HUES48 (cell line): ENCODE measurements around the gene NCKAP5.

ENCODE experiments used
- H3K27ac ChIP-seq: one replicate; pipeline ENCODE4 v1.7.0; 2013; ENCODE audit warnings: low read depth, low read length, inconsistent platforms
- H3K27me3 ChIP-seq: 2 replicates; pipeline ENCODE4 v1.6.1; 2013; ENCODE audit warnings: mild to moderate bottlenecking, low read length; ENCODE audit not compliant: control insufficient read depth, insufficient read depth
- H3K36me3 ChIP-seq: 2 replicates; pipeline ENCODE4 v1.6.1; 2013; ENCODE audit warnings: low read length; ENCODE audit not compliant: control insufficient read depth, insufficient read depth
- H3K4me1 ChIP-seq: 2 replicates; pipeline ENCODE4 v1.6.1; 2013; ENCODE audit warnings: mild to moderate bottlenecking, low read length; ENCODE audit not compliant: control insufficient read depth, insufficient read depth
- H3K4me3 ChIP-seq: 2 replicates; pipeline ENCODE4 v1.5.1; 2013; ENCODE audit warnings: mild to moderate bottlenecking, low read depth, low read length
- H3K9ac ChIP-seq: 2 replicates; pipeline ENCODE4 v1.6.1; 2013; ENCODE audit warnings: mild to moderate bottlenecking, low read depth, low read length, moderate library complexity
- H3K9me3 ChIP-seq: 2 replicates; pipeline ENCODE4 v1.6.1; 2013; ENCODE audit warnings: low read length; ENCODE audit not compliant: control insufficient read depth, insufficient read depth

The NCKAP5 gene

GRCh38 chr2:133456971-133457370, 111.3 kb downstream of the NCKAP5 start:
- Histone ChIP-seq H3K27me3 (no peaks in the 10 kb centered on the region), H3K27ac (no peak overlapping the region), H3K4me3 (no peak overlapping the region), H3K9ac (no peak overlapping the region), H3K36me3 (no peaks in the 10 kb centered on the region), H3K9me3 (no peaks in the 10 kb centered on the region), H3K4me1 (no peaks in the 10 kb centered on the region)

GRCh38 chr2:133456156-133456555, 112.1 kb downstream of the NCKAP5 start:
- Histone ChIP-seq H3K27ac (no peak overlapping the region), H3K9ac (no peak overlapping the region), H3K27me3 (no peaks in the 10 kb centered on the region), H3K4me1 (no peaks in the 10 kb centered on the region), H3K4me3 (no peak overlapping the region), H3K36me3 (no peaks in the 10 kb centered on the region), H3K9me3 (no peaks in the 10 kb centered on the region)

- no peaks in the 10 kb centered on the region for H3K4me1 ChIP-seq
- H3K27me3 ChIP-seq: no peaks in the 10 kb centered on the region
- no peaks in the 10 kb centered on the region for H3K9me3 ChIP-seq
- H3K36me3 ChIP-seq: no peaks in the 10 kb centered on the region
- H3K27ac ChIP-seq: no peak overlapping the region
- H3K4me3 ChIP-seq: no peak overlapping the region
- no peak overlapping the region for H3K9ac ChIP-seq
These were observed 115.2 kb downstream of the NCKAP5 start for GRCh38 chr2:133453032-133453431.

GRCh38 chr2:133452583-133452982, 115.7 kb downstream of the NCKAP5 start:
- H3K9me3 ChIP-seq: no peaks in the 10 kb centered on the region
- no peaks in the 10 kb centered on the region for H3K4me1 ChIP-seq
- no peak overlapping the region for H3K9ac ChIP-seq
- H3K27ac ChIP-seq: no peak overlapping the region
- H3K36me3 ChIP-seq: no peaks in the 10 kb centered on the region
- no peaks in the 10 kb centered on the region for H3K27me3 ChIP-seq
- H3K4me3 ChIP-seq: no peak overlapping the region

GRCh38 chr2:133452146-133452545, 116.1 kb downstream of the NCKAP5 start:
- no peak overlapping the region for H3K27ac ChIP-seq

GRCh38 chr2:133448195-133448594, 120.1 kb downstream of the NCKAP5 start:
- Histone ChIP-seq H3K27me3 (no peaks in the 10 kb centered on the region), H3K9ac (no peak overlapping the region), H3K4me1 (no peaks in the 10 kb centered on the region), H3K9me3 (no peaks in the 10 kb centered on the region), H3K4me3 (no peak overlapping the region), H3K36me3 (no peaks in the 10 kb centered on the region), H3K27ac (no peak overlapping the region)

More at GRCh38 chr2:133452146-133452545, 116.1 kb downstream of the NCKAP5 start:
- Histone ChIP-seq H3K4me3 (no peak overlapping the region), H3K36me3 (no peaks in the 10 kb centered on the region), H3K9ac (no peak overlapping the region), H3K27me3 (no peaks in the 10 kb centered on the region), H3K4me1 (no peaks in the 10 kb centered on the region), H3K9me3 (no peaks in the 10 kb centered on the region)

- Histone ChIP-seq H3K27ac (no peak overlapping the region), H3K4me1 (no peaks in the 10 kb centered on the region)
These were observed 121.0 kb downstream of the NCKAP5 start for GRCh38 chr2:133447303-133447702.

GRCh38 chr2:133444465-133444864, 123.8 kb downstream of the NCKAP5 start:
- Histone ChIP-seq H3K27ac (no peak overlapping the region), H3K4me3 (no peak overlapping the region), H3K27me3 (no peaks in the 10 kb centered on the region), H3K36me3 (no peaks in the 10 kb centered on the region), H3K9me3 (no peaks in the 10 kb centered on the region), H3K9ac (no peak overlapping the region), H3K4me1 (peaks cover 2% of the 10 kb centered on the region; the same call in 1 of the 2 replicates)

More at GRCh38 chr2:133447303-133447702, 121.0 kb downstream of the NCKAP5 start:
- no peak overlapping the region for H3K9ac ChIP-seq
- H3K9me3 ChIP-seq: no peaks in the 10 kb centered on the region
- H3K4me3 ChIP-seq: no peak overlapping the region
- H3K27me3 ChIP-seq: no peaks in the 10 kb centered on the region
- no peaks in the 10 kb centered on the region for H3K36me3 ChIP-seq

GRCh38 chr2:133442393-133442792, 125.9 kb downstream of the NCKAP5 start:
- H3K4me1 ChIP-seq: peaks cover 4% of the 10 kb centered on the region; the same call in 1 of the 2 replicates
- H3K9ac ChIP-seq: no peak overlapping the region
- no peaks in the 10 kb centered on the region for H3K9me3 ChIP-seq
- no peaks in the 10 kb centered on the region for H3K36me3 ChIP-seq
- no peak overlapping the region for H3K4me3 ChIP-seq
- no peaks in the 10 kb centered on the region for H3K27me3 ChIP-seq
- no peak overlapping the region for H3K27ac ChIP-seq

- Histone ChIP-seq H3K36me3 (no peaks in the 10 kb centered on the region), H3K9me3 (no peaks in the 10 kb centered on the region), H3K4me1 (peaks cover 4% of the 10 kb centered on the region; the same call in 1 of the 2 replicates)
These were observed 128.7 kb downstream of the NCKAP5 start for GRCh38 chr2:133439565-133439920.

GRCh38 chr2:133438848-133439564, 129.3 kb downstream of the NCKAP5 start:
- no peak overlapping the region for H3K4me3 ChIP-seq
- H3K9ac ChIP-seq: no peak overlapping the region
- no peaks in the 10 kb centered on the region for H3K9me3 ChIP-seq
- H3K36me3 ChIP-seq: no peaks in the 10 kb centered on the region
- peaks cover 4% of the 10 kb centered on the region; the same call in 1 of the 2 replicates for H3K4me1 ChIP-seq
- H3K27me3 ChIP-seq: no peaks in the 10 kb centered on the region
- H3K27ac ChIP-seq: no peak overlapping the region

More at GRCh38 chr2:133439565-133439920, 128.7 kb downstream of the NCKAP5 start:
- H3K27ac ChIP-seq: no peak overlapping the region
- no peaks in the 10 kb centered on the region for H3K27me3 ChIP-seq
- H3K9ac ChIP-seq: no peak overlapping the region
- no peak overlapping the region for H3K4me3 ChIP-seq
